ENCODE data around the gene ZNF554.

ZNF554 gene

GRCh38 chr19:2800506-2800905 lies 19.2 kb upstream of the ZNF554 start:
- TF ChIP-seq TAF1 (IDR thresholded peaks at IDR 0.05; ENCODE audit: borderline replicate concordance, insufficient read depth, low read length) (no peak), REST (IDR thresholded peaks at IDR 0.05; ENCODE audit: insufficient read depth in 1 of 2, low read depth in 2 of 2, low read length in 2 of 2) (no peak), POLR2AphosphoS5 (IDR thresholded peaks at IDR 0.05; ENCODE audit: low read depth, low read length) (no peak), FOXP2 (optimal IDR thresholded peaks at IDR 0.05; ENCODE audit: borderline replicate concordance, extremely low read depth, extremely low read length, insufficient read depth) (no peak), SIN3A (IDR thresholded peaks at IDR 0.05; ENCODE audit: borderline replicate concordance, insufficient read depth, low read length) (no peak)

- TF ChIP-seq REST (IDR thresholded peaks at IDR 0.05; ENCODE audit: insufficient read depth in 1 of 2, low read depth in 2 of 2, low read length in 2 of 2) (no peak), POLR2AphosphoS5 (IDR thresholded peaks at IDR 0.05; ENCODE audit: low read depth, low read length) (no peak), SIN3A (IDR thresholded peaks at IDR 0.05; ENCODE audit: borderline replicate concordance, insufficient read depth, low read length) (no peak), FOXP2 (optimal IDR thresholded peaks at IDR 0.05; ENCODE audit: borderline replicate concordance, extremely low read depth, extremely low read length, insufficient read depth) (no peak), TAF1 (IDR thresholded peaks at IDR 0.05; ENCODE audit: borderline replicate concordance, insufficient read depth, low read length) (no peak)
These were observed 16.8 kb upstream of the ZNF554 start for GRCh38 chr19:2802826-2803225.

GRCh38 chr19:2803486-2804155 lies 16.0 kb upstream of the ZNF554 start:
- no peak for TF ChIP-seq SIN3A (IDR thresholded peaks at IDR 0.05; ENCODE audit: borderline replicate concordance, insufficient read depth, low read length)
- no peak for TF ChIP-seq TAF1 (IDR thresholded peaks at IDR 0.05; ENCODE audit: borderline replicate concordance, insufficient read depth, low read length)
- TF ChIP-seq FOXP2 (optimal IDR thresholded peaks at IDR 0.05; ENCODE audit: borderline replicate concordance, extremely low read depth, extremely low read length, insufficient read depth): no peak
- TF ChIP-seq POLR2AphosphoS5 (IDR thresholded peaks at IDR 0.05; ENCODE audit: low read depth, low read length): no peak
- no peak for TF ChIP-seq REST (IDR thresholded peaks at IDR 0.05; ENCODE audit: insufficient read depth in 1 of 2, low read depth in 2 of 2, low read length in 2 of 2)

- TF ChIP-seq TAF1 (IDR thresholded peaks at IDR 0.05; ENCODE audit: borderline replicate concordance, insufficient read depth, low read length) (no peak), SIN3A (IDR thresholded peaks at IDR 0.05; ENCODE audit: borderline replicate concordance, insufficient read depth, low read length) (no peak), POLR2AphosphoS5 (IDR thresholded peaks at IDR 0.05; ENCODE audit: low read depth, low read length) (no peak), FOXP2 (optimal IDR thresholded peaks at IDR 0.05; ENCODE audit: borderline replicate concordance, extremely low read depth, extremely low read length, insufficient read depth) (no peak), REST (IDR thresholded peaks at IDR 0.05; ENCODE audit: insufficient read depth in 1 of 2, low read depth in 2 of 2, low read length in 2 of 2) (no peak)
These were observed 15.3 kb upstream of the ZNF554 start for GRCh38 chr19:2804156-2805004.
